Glutamatergic neuron (in vitro differentiated cells): ENCODE results near the gene APOL2. TPM values are rescaled to one million over a fixed set of nuclear protein-coding genes. Genes with fewer than 3 reads are reported as not detected.
"Not testable (repeated sequence)": the region's sequence is repeated elsewhere in the genome, so short reads cannot be mapped to it uniquely, and the experiment has no call there.

Experiments used
- DNase-seq: peaks from one replicate; pipeline ENCODE4 v3.0.0; 2022
- H3K27ac Mint-ChIP-seq: one replicate; pipeline ENCODE4 v1.8.0; 2020; ENCODE audit warnings: mild to moderate bottlenecking, mixed read lengths, inconsistent platforms; ENCODE audit not compliant: unreplicated experiment
- H3K27me3 Mint-ChIP-seq: one replicate; pipeline ENCODE4 v1.8.0; 2020; ENCODE audit warnings: mild to moderate bottlenecking, moderate library complexity, mixed read lengths, inconsistent platforms; ENCODE audit not compliant: unreplicated experiment
- H3K36me3 Mint-ChIP-seq: one replicate; pipeline ENCODE4 v1.8.0; 2020; ENCODE audit warnings: mild to moderate bottlenecking, mixed read lengths, inconsistent platforms; ENCODE audit not compliant: unreplicated experiment
- H3K4me1 Mint-ChIP-seq: one replicate; pipeline ENCODE4 v1.8.0; 2020; ENCODE audit warnings: mild to moderate bottlenecking, low read depth, mixed read lengths, inconsistent platforms; ENCODE audit not compliant: unreplicated experiment
- H3K4me3 Mint-ChIP-seq: one replicate; pipeline ENCODE4 v1.8.0; 2020; ENCODE audit warnings: mild to moderate bottlenecking, mixed read lengths, inconsistent platforms; ENCODE audit not compliant: unreplicated experiment
- H3K9me3 Mint-ChIP-seq: one replicate; pipeline ENCODE4 v1.8.0; 2020; ENCODE audit warnings: mild to moderate bottlenecking, moderate library complexity, mixed read lengths, inconsistent platforms; ENCODE audit not compliant: unreplicated experiment
- CTCF ChIP-seq: fragments of 200-600 bp; sonication (generic); IDR thresholded peaks from one replicate; pipeline ENCODE4 v1.5.0; 2021; ENCODE audit not compliant: partially characterized antibody, unreplicated experiment
- total RNA-seq: library from RNA; stranded (reverse); fragmentation: NEBNext Ultra II Directional; extraction: Animal tissue kit (Norgen Biotek cat#: 25700); gene quantifications from one replicate; pipeline ENCODE4 v1.2.1, GENCODE V29; 2021; ENCODE audit not compliant: unreplicated experiment

APOL2 gene
- total RNA-seq, 1 donor from 2014 or later = not detected

DNA sequence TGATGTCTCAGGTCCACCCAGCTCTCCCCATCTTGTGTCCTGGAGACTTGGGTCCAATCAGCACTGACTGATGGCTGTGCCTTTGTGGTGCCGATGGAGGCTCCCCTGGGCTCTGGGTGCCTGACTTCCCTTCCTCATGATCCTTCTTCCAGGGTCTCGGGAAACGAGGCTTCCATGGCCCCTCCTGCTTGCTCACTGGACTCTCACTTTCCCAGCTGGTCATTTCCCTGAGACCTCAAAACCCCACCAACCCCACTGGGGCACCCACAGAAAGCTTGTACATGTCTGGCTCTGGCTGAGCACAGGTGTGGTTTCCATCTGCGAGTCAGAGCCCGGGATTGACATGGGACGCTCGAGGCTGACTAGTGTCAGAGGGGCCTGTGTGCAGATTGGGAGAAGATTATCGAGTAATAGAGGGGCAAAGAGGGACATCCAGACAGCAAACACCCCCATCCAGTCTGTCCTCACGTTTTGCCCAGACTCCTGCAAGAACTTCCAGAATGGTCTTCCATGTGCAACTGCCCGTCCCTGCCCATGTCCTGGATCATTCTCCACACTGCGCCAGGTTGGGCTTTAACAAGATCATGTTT, 28.7 kb upstream of the APOL2 start:
- H3K4me1 Mint-ChIP-seq = no peaks in the 10 kb centered on the region
- H3K9me3 Mint-ChIP-seq = no peaks in the 10 kb centered on the region
- no peaks in the 10 kb centered on the region for H3K36me3 Mint-ChIP-seq
- no peak for TF ChIP-seq CTCF
- peaks cover 2% of the 10 kb centered on the region for H3K27me3 Mint-ChIP-seq
- H3K4me3 Mint-ChIP-seq = no peak overlapping the region
- H3K27ac Mint-ChIP-seq = no peak overlapping the region
- no peak for DNase-seq

DNA sequence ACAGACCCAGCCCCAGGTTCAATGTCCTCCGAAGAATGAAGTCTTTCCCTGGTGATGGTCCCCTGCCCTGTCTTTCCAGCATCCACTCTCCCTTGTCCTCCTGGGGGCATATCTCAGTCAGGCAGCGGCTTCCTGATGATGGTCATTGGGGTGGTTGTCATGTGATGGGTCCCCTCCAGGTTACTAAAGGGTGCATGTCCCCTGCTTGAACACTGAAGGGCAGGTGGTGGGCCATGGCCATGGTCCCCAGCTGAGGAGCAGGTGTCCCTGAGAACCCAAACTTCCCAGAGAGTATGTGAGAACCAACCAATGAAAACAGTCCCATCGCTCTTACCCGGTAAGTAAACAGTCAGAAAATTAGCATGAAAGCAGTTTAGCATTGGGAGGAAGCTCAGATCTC, 27.7 kb upstream of the APOL2 start:
- H3K27me3 Mint-ChIP-seq = peaks cover 2% of the 10 kb centered on the region
- TF ChIP-seq CTCF = no peak
- no peak for DNase-seq
- H3K27ac Mint-ChIP-seq = no peak overlapping the region
- H3K4me3 Mint-ChIP-seq = no peak overlapping the region
- no peaks in the 10 kb centered on the region for H3K36me3 Mint-ChIP-seq
- no peaks in the 10 kb centered on the region for H3K4me1 Mint-ChIP-seq
- H3K9me3 Mint-ChIP-seq = no peaks in the 10 kb centered on the region

DNA sequence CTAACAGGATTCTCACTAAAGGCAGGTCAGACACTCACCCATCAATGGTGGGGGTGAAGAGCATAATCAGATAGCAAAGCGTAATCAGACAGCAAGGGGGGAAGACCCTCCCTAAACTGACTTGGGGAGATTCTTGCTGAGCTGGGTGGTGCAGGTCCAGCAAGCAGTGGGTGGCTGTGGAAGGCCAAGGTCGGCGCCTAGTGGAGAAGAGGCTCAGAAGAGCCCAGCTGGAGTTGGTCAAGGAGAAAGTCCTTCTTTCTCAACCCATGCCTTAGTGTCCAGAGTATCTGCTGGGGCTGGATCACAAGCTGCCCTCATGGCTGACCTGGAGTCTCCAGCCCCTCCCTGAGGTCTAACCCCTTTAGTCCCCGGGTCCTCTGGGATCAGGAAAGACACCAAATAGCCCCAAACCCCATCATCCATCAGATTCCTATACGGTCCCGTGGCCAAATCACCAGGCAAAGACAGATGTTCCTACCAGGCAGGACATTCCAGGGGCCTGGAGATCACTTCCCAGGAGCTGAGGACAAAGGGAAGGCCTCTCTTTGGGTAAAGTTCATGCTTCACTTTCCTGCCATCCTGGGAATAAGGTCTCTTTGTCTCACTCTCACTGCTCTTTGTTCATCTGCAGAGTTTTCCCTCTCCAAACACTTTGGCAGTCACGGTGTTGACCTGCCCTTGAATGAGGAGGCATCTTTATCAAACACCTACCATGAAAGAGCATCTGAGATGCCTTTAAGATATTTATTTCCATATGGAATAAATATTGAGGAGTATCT, 24.7 kb upstream of the APOL2 start:
- H3K27ac Mint-ChIP-seq, H3K9me3 Mint-ChIP-seq, H3K36me3 Mint-ChIP-seq, H3K27me3 Mint-ChIP-seq, DNase-seq, H3K4me1 Mint-ChIP-seq, H3K4me3 Mint-ChIP-seq: not testable (repeated sequence)

GRCh38 chr22:36263216-36263673, 23.9 kb upstream of the APOL2 start:
- H3K4me3 Mint-ChIP-seq = not testable (repeated sequence)

GRCh38 chr22:36262307-36262706, 23.0 kb upstream of the APOL2 start:
- H3K36me3 Mint-ChIP-seq, H3K4me3 Mint-ChIP-seq, H3K27me3 Mint-ChIP-seq: not testable (repeated sequence)

More at GRCh38 chr22:36263216-36263673, 23.9 kb upstream of the APOL2 start:
- not testable (repeated sequence) for H3K36me3 Mint-ChIP-seq, H3K4me1 Mint-ChIP-seq, DNase-seq, H3K27me3 Mint-ChIP-seq, H3K9me3 Mint-ChIP-seq, H3K27ac Mint-ChIP-seq

GRCh38 chr22:36261675-36262074, 22.3 kb upstream of the APOL2 start:
- DNase-seq, H3K4me3 Mint-ChIP-seq, H3K27ac Mint-ChIP-seq, H3K9me3 Mint-ChIP-seq, H3K36me3 Mint-ChIP-seq, H3K27me3 Mint-ChIP-seq, H3K4me1 Mint-ChIP-seq: not testable (repeated sequence)

More at GRCh38 chr22:36262307-36262706, 23.0 kb upstream of the APOL2 start:
- not testable (repeated sequence) for H3K4me1 Mint-ChIP-seq, H3K9me3 Mint-ChIP-seq, DNase-seq, H3K27ac Mint-ChIP-seq
